Upper lobe of left lung (tissue), 4 donors: ENCODE measurements around the gene TMEM43.

ENCODE experiments used
- POLR2A ChIP-seq, 4 donors: fragments of 450-650 bp; IDR thresholded peaks; one replicate each; pipeline ENCODE4 v1.5.1; 2016 to 2017; ENCODE audit warnings: antibody characterized with exemption in 4 of 4, mild to moderate bottlenecking in 2 of 4
- TF ChIP-seq, protein P1 (sequence below), 6 experiments: fragments of 450-650 bp in 4 of 6; fragments of 200-600 bp in 2 of 6; sonication (generic) in 2 of 6; IDR thresholded peaks; one replicate each; pipeline ENCODE4 v1.5.1; 2016 to 2019; ENCODE audit warnings: antibody characterized with exemption in 6 of 6

DNA sequence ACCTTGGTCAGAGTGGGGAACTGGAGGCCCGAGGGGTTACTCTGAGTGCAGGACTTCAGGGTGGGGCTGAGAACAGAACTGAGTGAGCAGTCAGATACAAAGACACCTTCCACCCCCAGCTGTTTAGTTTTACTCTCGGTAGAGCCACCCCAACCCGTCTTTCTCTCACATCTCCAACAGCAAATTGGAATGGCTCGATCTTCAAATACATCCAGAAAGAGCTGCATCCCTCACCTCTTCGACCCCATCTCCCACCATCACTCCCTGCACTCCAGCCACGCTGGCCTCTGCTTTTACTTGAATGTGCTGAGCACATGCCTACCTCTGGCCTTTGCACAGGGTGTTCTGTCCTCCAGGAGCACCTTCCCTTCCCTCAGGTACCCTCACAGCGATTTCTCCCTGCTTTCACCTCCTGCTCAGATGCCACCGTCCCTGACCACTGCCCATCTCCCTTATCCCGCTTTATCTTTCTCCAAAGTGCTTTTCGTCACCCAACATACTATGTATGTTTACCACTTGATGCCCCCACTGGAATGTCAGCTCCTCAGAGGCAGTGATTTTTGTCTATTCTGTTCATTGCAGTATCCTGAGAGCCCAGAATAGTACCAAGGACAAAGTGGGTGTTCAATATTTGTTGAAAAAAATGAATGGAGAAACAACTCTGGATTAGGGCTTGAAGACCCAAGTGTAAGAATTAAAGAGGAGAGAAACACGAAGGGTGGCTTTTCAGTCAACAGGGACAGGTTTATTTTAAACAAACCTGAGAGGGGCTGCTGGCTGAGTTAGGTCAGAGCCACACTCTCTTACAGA lies 4.5 kb upstream of the TMEM43 start:
- TF ChIP-seq, protein P1, sequence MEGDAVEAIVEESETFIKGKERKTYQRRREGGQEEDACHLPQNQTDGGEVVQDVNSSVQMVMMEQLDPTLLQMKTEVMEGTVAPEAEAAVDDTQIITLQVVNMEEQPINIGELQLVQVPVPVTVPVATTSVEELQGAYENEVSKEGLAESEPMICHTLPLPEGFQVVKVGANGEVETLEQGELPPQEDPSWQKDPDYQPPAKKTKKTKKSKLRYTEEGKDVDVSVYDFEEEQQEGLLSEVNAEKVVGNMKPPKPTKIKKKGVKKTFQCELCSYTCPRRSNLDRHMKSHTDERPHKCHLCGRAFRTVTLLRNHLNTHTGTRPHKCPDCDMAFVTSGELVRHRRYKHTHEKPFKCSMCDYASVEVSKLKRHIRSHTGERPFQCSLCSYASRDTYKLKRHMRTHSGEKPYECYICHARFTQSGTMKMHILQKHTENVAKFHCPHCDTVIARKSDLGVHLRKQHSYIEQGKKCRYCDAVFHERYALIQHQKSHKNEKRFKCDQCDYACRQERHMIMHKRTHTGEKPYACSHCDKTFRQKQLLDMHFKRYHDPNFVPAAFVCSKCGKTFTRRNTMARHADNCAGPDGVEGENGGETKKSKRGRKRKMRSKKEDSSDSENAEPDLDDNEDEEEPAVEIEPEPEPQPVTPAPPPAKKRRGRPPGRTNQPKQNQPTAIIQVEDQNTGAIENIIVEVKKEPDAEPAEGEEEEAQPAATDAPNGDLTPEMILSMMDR (IDR thresholded peaks at IDR 0.05), result no peak
- TF ChIP-seq POLR2A (IDR thresholded peaks at IDR 0.05), result no peak
